WERI-Rb-1 (cell line): ENCODE results near the gene ASS1.
"Not testable (repeated sequence)": the region's sequence is repeated elsewhere in the genome, so short reads cannot be mapped to it uniquely, and the experiment has no call there.

ENCODE experiments used
- DNase-seq: peaks from one replicate; pipeline ENCODE4 v3.0.0-alpha.2; 2020
- H3K27ac ChIP-seq: fragments of 250-450 bp; sonication (Bioruptor Pico); 2 replicates; pipeline ENCODE4 v1.5.1; 2020; ENCODE audit warnings: mild to moderate bottlenecking, moderate library complexity
- H3K27me3 ChIP-seq: fragments of 250-450 bp; sonication (Bioruptor Pico); 2 replicates; pipeline ENCODE4 v1.5.1; 2021; ENCODE audit warnings: mild to moderate bottlenecking, low read depth, moderate library complexity; ENCODE audit not compliant: insufficient read depth, severe bottlenecking
- H3K36me3 ChIP-seq: fragments of 250-450 bp; sonication (Bioruptor Pico); 2 replicates; pipeline ENCODE4 v1.5.1; 2020; ENCODE audit warnings: mild to moderate bottlenecking, moderate library complexity
- H3K4me3 ChIP-seq: 2 replicates; pipeline ENCODE4 v1.5.1; 2011; ENCODE audit warnings: low read depth, mild to moderate bottlenecking, control low read depth, low read length
- H3K9me3 ChIP-seq: fragments of 250-450 bp; sonication (Bioruptor Pico); 2 replicates; pipeline ENCODE4 v1.5.1; 2021; ENCODE audit warnings: mild to moderate bottlenecking, moderate library complexity; ENCODE audit not compliant: severe bottlenecking
- CTCF ChIP-seq: IDR thresholded peaks from 2 replicates; pipeline ENCODE4 v1.5.1; 2011; ENCODE audit warnings: low read depth, mild to moderate bottlenecking, control low read depth, inconsistent platforms, low read length

Gene ASS1

DNA sequence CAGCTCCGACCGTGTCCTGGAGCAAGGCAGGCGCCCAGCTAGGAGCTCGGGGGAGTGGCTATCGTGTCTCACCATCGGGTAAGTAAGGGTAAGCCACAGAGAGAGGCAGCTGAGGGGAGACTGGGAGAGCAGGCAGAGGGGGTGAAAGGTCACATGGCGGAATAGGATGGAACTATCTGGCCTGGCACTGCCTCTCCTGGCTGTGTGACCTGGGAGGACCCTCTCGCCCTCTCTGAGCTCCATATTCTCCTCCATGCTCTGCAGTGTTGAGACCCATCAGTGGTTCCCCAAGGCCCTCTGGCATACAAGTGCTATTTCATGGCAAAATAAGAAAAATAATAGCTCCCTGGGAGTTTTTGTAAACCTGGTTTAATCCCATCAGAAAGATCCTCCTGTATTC lies 43.9 kb upstream of the ASS1 start:
- H3K27me3 ChIP-seq = no peaks in the 10 kb centered on the region
- H3K4me3 ChIP-seq = no peak overlapping the region
- H3K36me3 ChIP-seq = no peaks in the 10 kb centered on the region
- no peak for TF ChIP-seq CTCF
- no peak overlapping the region for H3K27ac ChIP-seq
- H3K9me3 ChIP-seq = no peaks in the 10 kb centered on the region
- DNase-seq = no peak

DNA sequence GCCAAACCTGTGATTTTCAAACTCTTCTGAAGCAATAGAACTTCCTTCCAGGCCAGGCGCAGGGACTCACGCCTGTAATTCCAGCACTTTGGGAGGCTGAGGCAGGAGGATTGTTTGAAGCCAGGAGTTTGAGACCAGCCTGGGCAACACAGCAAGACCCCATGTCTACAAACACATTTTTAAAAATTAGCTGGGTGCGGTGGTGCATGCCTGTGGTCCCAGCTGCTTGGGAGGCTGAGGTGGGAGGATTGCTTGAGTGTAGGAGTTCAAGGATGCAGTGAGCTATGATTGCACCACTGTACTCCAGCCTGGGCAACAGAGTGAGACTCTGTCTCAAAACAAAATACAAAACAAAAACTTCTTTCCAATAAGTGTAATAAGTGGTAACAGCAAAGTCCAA lies 43.0 kb upstream of the ASS1 start:
- not testable (repeated sequence) for H3K27ac ChIP-seq, DNase-seq, H3K36me3 ChIP-seq, H3K4me3 ChIP-seq, H3K9me3 ChIP-seq, H3K27me3 ChIP-seq

GRCh38 chr9:130402243-130402642 lies 42.5 kb upstream of the ASS1 start:
- no peak for DNase-seq
- H3K9me3 ChIP-seq = no peaks in the 10 kb centered on the region
- H3K27ac ChIP-seq = no peak overlapping the region
- H3K4me3 ChIP-seq = no peak overlapping the region
- H3K27me3 ChIP-seq = no peaks in the 10 kb centered on the region
- no peaks in the 10 kb centered on the region for H3K36me3 ChIP-seq
- no peak for TF ChIP-seq CTCF

- Histone ChIP-seq H3K4me3 (no peak overlapping the region), H3K27ac (no peak overlapping the region), H3K36me3 (no peaks in the 10 kb centered on the region), H3K9me3 (peaks cover 1% of the 10 kb centered on the region), H3K27me3 (no peaks in the 10 kb centered on the region)
- no peak for TF ChIP-seq CTCF
- no peak for DNase-seq
These were observed 41.9 kb upstream of the ASS1 start for GRCh38 chr9:130402645-130403440.

- Histone ChIP-seq H3K36me3 (no peaks in the 10 kb centered on the region), H3K27ac (no peak overlapping the region), H3K4me3 (no peak overlapping the region), H3K9me3 (peaks cover 4% of the 10 kb centered on the region), H3K27me3 (no peaks in the 10 kb centered on the region)
- DNase-seq = no peak
- TF ChIP-seq CTCF = no peak
These were observed 39.0 kb upstream of the ASS1 start for GRCh38 chr9:130405657-130406257.

DNA sequence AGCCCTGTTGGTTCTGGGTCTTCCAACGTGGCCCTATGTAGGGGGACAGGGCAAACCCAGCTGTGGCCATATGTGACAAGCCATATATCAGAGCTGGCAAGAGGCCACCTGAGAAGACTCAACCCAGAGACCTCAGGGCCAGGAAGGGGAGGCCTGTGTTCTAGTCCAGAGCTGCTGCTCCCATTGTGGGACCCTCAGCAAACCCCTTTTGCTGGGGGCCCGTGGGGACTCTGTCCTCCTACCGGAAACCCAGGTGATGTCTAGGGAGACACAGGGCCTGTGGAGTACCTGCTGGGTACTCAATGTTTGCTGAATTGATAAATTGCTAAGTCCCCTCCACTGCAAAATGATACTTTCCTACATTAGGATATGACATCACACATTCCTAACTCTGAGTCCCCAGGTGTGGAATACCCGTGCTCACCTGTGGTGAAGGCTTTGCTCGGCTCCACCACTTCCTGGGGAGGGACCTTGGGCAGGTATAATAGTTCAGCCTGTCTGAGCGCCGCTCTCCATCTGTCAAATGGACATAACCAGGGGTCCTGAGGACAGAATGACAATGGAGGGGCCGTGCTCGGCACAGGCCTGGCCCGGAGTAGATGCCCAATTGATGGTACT lies 38.4 kb upstream of the ASS1 start:
- no peak overlapping the region for H3K4me3 ChIP-seq
- H3K36me3 ChIP-seq = no peaks in the 10 kb centered on the region
- TF ChIP-seq CTCF = no peak
- no peak overlapping the region for H3K27ac ChIP-seq
- DNase-seq = no peak
- peaks cover 4% of the 10 kb centered on the region for H3K9me3 ChIP-seq
- H3K27me3 ChIP-seq = no peaks in the 10 kb centered on the region
